ENCODE data around the gene SELENOH.

The SELENOH gene

DNA sequence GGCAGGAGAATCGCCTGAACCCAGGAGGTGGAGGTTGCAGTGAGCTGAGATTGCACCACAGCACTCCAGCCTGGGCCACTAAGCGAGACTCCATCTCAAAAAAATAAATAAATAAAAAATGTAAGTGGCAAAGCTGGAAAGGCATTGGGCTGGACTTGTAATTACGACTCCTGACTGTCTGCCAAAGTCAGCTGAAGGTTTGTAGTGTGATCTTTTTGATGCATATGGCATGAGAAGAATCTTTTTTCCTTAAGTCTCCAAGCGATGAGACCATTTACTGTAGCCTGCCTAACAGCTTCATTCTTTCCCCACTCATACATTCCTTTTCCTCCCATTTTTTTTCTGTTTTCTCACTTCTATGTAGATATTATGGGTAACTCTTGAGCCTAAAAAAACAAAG lies 45.1 kb downstream of the SELENOH start:
- DNase-seq, result no peak

DNA sequence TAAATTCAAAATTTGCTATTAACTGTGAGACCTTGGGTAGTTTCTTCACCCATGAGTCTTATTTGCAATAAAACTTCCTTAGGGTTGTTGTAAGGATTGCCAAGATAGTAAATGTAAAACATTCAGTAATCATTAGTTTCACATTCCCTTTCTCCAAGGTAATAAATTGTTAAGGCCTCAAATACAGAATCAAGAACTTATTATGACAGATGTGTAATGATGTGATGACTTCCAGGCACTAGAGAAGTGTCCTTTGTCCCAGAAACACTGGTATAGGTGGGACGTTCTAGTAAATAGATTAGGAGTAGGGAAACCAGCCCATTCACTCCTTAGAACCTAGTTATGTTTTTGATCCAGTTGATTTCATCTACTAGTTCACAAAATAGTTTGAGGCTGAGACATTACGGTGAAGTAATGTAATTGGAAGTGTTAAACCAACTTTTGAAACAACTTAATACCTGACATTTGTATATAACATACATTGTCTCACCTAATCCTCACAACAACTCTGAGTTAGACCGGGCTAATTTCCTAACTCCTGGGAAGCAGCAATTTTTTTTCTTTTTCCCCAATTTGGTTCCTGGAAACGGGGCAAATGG lies 45.8 kb downstream of the SELENOH start:
- no peak for DNase-seq

DNA sequence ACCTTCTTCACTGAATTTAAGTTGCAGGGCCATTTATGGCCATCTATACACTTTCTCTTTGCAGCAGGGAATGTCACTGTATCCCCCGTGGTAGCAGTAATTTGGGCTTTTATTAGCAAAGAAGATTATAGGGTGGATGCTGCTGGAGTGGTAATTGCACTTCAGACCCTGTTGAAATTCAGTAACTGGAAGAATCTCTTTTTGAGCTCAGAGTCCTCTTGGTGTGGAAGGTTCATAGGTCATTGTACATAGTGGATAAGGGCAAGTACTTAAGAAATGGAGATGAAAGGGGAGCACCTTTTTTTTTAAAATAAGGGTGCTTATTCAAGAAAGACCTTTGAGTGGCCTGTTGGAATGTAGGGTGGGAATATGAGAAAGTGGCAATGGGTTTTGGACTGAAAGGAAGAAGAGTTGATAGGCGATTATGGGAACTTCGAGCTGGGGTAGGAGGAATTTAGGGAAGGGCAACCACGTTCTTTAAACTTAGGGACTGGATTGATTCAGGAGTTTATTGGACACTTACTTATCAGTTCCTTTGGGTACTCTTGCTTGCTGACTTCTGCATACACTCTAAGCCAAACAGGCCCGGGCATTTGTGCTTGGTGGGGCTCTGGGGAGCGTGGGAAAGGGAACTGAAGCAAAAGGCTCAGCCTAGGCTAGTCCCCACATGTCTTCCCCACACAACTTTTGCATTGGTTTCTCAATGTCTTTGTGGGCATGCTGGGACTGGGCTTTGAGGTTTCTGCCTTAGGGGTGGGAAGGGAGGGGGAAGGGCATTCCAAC lies 46.8 kb downstream of the SELENOH start:
- peak; percentile 56 for DNase-seq

DNA sequence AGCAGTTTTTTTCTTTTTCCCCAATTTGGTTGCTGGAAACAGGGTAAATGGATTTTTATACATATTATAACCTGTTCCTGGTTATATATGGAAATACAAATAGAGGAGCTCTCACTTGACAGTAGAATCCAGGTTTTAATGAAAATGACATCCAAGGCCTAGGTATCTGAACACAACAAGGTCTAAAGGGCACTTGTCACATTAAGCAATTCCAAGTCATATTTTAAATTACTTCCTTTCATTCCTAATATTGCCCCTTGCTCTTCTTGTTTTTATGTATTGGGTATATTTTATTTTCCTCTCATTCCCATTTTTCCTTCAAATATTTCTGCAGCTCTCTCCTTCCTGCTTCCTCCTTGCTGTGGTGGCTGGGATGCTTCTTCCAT lies 47.4 kb downstream of the SELENOH start:
- DNase-seq, result no peak

DNA sequence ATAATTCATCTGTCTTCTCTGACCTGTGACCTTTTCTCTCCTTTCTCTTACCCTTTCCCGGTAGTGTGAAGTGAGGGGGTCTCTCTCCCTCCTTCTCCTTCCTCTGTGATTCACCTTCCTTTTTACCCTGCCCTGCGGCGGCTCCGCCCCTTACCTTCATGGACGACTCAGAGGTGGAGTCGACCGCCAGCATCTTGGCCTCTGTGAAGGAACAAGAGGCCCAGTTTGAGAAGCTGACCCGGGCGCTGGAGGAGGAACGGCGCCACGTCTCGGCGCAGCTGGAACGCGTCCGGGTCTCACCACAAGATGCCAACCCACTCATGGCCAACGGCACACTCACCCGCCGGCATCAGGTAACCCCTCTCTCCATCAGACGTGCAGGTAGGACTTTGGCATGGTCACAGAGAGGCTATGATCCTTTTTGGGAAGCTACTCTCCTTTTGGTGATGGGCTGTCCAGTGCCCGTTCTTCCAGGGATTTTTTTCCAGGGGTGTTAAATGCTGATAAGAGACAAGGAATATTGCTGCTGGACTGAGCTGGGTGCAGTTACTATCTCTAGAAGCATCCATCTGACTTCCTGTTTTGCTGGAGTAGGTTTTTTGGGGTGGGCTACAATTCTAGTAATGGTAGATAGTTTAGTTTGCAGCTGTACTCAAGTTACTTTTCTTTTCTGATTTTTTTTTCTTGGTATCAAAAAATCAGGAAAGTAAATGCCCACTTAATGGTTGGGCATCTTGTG lies 50.2 kb downstream of the SELENOH start:
- DNase-seq, result no peak

DNA sequence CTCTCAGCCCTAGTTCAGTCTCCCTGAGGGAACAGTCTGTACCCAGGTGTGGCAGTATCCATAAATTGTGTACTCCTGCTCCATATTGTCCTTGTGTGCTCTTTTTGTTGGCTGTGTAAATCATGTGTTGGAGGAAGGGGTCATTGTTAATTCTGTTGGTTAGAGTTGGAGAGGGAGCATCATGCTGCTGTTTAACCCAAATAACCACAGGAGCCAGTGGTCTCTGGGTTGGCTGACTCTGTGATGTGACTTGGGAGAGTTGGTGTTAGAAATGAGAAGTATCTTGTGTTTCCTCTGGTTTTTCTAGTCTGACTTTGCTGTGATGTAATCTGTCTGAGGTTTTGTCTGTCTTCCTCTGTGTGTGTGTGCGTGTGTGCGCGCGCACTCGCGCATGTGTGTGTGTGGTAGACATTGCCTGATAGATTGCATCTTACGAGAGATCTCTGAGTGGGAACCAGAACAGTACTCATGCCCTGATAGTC lies 50.8 kb downstream of the SELENOH start:
- peak; percentile 92 for DNase-seq

DNA sequence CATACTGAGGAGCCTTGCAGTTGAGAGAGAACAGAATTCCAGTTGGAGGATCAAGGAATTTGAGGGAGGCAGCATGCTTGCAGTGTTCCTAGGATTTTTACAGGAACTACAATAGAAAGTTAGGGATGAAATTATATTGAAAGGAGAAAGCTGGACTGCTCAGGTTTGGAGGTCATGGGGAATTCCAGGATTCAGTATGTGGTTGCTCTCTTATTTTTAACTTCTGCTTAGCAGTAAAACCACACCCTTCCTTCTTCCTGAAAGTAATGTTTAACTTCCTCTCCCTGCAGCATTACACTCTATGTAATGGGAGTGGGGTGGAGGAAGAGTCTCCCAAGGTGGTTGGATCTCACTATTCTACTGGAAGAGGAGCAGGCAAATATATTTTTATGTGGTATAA lies 51.6 kb downstream of the SELENOH start:
- DNase-seq, result peak; percentile 36

Measured in GDM1 (cell line).